ENCODE measurements around the gene PSME3IP1.

GRCh38 chr16:57165483-57165882 is 20.4 kb downstream of the PSME3IP1 start:
- TF ChIP-seq CTCF (IDR thresholded peaks at IDR 0.05) (no peak), ZFX (IDR thresholded peaks at IDR 0.05; ENCODE audit: borderline replicate concordance) (no peak)
